Fibroblast of the aortic adventitia (primary cell): ENCODE measurements around the gene UGT1A6. TPM values are rescaled to one million over a fixed set of nuclear protein-coding genes. Genes with fewer than 3 reads are reported as not detected.
"Not testable (repeated sequence)": the region's sequence is repeated elsewhere in the genome, so short reads cannot be mapped to it uniquely, and the experiment has no call there.

Experiments
- DNase-seq: peaks from one replicate; pipeline ENCODE4 v3.0.0-alpha.2; 2010; ENCODE audit warnings: low read depth
- H3K4me3 ChIP-seq: 2 replicates; pipeline ENCODE4 v1.5.1; 2011; ENCODE audit warnings: low read depth, mild to moderate bottlenecking, control low read depth, low read length, moderate library complexity
- total RNA-seq: library from RNA; depleted of rRNA; stranded (reverse); fragments of >200 nt; gene quantifications from 2 replicates; pipeline ENCODE4 v1.2.3, GENCODE V29; 2012; ENCODE audit warnings: low replicate concordance
- TF ChIP-seq, protein P1 (sequence below): IDR thresholded peaks from 2 replicates; pipeline ENCODE4 v1.5.1; 2011; ENCODE audit warnings: mild to moderate bottlenecking, low read length, control low read depth, inconsistent platforms; ENCODE audit not compliant: insufficient read depth

UGT1A6 gene
- total RNA-seq, 1 donor = 0.09 TPM

DNA sequence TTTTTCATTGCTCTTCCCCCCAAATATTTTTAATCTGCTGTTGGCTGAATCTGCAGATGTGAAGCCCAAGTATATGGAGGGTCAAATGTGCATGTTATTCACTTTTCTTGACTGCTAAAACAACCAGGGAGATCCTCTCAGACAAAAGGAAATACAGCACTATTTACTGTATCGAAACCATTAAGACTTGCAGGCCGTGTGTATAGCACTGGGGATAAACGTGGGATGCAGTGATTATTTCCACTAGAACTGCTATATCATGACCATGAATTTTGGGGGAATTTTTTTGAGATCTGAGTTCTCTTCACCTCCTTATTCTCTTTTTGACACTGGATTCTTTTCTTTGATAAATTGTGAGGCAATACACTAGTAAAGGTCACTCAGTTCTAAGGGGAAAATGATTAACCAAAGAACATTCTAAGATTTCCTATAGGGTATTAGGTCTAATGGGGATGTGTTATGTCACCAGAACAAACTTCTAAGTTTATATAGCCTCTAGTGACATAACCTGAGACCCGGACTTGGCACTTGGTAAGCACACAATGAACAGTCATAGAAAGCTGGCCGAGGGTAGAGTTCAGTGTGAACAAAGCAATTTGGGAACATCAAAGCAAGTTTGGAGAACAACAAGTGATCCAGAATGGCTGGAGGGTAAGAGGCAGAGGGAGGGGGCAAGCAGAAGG, 52.5 kb downstream of the UGT1A6 start:
- TF ChIP-seq, protein P1, sequence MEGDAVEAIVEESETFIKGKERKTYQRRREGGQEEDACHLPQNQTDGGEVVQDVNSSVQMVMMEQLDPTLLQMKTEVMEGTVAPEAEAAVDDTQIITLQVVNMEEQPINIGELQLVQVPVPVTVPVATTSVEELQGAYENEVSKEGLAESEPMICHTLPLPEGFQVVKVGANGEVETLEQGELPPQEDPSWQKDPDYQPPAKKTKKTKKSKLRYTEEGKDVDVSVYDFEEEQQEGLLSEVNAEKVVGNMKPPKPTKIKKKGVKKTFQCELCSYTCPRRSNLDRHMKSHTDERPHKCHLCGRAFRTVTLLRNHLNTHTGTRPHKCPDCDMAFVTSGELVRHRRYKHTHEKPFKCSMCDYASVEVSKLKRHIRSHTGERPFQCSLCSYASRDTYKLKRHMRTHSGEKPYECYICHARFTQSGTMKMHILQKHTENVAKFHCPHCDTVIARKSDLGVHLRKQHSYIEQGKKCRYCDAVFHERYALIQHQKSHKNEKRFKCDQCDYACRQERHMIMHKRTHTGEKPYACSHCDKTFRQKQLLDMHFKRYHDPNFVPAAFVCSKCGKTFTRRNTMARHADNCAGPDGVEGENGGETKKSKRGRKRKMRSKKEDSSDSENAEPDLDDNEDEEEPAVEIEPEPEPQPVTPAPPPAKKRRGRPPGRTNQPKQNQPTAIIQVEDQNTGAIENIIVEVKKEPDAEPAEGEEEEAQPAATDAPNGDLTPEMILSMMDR = no peak
- no peak for DNase-seq
- H3K4me3 ChIP-seq = no peak overlapping the region

DNA sequence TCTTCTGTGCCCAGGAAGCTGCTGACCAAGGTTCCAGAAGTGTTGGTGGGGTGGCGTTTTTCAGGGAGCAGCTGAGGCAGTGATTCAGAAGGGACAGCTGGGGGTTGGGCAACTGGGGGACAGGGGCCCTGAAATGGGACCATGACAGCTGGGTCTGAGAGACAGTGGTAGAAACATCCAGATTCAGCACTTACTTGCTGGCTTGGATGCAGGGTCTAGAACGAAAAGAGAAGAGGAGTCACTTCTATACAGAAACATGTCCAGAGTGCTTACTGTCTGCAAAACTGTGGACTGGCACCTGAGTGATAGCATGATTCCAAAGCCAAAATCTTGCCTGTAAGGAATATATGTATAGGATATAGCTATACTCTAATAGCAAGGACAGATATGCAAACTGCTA, 53.1 kb downstream of the UGT1A6 start:
- H3K4me3 ChIP-seq, DNase-seq: not testable (repeated sequence)

DNA sequence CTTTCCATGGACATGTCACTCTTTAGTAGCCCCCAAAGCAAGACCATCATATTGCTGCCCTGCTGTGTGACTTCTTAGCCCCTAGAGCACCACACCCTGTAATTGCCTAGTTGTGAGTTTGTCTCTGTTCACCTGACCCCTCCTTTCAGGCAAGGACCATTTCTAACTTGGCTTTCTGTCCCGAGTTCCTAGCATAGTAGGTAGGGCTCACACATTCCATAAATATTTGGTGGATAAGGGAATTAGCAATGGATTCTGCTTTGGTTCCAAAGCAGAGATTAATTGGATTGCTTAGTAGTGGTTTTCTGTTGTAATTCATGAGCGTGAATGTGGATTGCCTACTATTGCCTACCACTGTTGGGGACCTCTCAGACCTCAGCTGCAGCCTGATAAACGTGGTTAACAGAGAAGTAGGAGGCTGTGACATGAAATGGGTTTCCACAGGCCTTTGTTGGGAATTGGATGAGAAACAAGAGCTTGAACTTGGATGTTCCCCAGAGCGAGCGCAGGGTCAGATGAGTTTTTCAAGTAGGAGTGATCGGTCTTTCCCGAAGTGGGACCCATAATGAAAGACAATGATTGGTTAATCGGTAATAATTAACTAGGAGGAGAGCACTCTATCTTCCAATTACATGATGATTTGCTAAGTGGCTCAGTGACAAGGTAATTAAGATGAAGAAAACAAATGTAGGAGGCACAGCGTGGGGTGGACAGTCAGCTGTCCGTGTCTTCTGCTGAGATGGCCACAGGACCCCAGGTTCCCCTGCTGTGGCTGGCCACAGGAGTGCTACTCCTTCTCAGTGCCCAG, 54.0 kb downstream of the UGT1A6 start:
- peak; percentile 60 for DNase-seq

DNA sequence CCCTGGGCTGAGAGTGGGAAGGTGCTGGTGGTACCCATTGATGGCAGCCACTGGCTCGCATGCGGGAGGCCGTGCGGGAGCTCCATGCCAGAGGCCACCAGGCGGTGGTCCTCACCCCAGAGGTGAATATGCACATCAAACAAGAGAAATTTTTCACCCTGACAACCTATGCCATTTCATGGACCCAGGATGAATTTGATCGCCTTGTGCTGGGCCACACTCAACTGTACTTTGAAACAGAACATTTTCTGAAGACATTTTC, 54.5 kb downstream of the UGT1A6 start:
- DNase-seq = no peak
- TF ChIP-seq, protein P1 = no peak
- H3K4me3 ChIP-seq = no peak overlapping the region

More for the DNA sequence above, 54.0 kb downstream of the UGT1A6 start:
- TF ChIP-seq, protein P1 = no peak
- no peak overlapping the region for H3K4me3 ChIP-seq

DNA sequence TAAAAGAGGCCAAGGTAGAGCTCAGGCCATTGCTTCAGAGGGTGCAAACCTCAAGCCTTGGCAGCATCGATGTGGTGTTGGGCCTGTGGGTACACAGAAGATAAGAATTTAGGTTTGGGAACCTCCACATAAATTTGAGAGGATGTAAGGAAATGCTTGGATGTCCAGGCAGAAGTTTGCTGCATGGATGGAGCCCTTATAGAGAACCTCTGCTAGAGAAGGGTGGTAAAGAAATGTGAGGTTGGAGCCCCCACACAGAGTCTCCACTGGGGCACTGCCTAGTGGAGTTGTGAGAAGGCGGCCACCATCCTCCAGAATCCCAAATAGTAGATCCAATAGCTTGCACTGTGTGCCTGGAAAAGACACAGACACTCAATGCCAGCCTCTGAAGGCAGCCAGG, 58.0 kb downstream of the UGT1A6 start:
- DNase-seq, H3K4me3 ChIP-seq: not testable (repeated sequence)

DNA sequence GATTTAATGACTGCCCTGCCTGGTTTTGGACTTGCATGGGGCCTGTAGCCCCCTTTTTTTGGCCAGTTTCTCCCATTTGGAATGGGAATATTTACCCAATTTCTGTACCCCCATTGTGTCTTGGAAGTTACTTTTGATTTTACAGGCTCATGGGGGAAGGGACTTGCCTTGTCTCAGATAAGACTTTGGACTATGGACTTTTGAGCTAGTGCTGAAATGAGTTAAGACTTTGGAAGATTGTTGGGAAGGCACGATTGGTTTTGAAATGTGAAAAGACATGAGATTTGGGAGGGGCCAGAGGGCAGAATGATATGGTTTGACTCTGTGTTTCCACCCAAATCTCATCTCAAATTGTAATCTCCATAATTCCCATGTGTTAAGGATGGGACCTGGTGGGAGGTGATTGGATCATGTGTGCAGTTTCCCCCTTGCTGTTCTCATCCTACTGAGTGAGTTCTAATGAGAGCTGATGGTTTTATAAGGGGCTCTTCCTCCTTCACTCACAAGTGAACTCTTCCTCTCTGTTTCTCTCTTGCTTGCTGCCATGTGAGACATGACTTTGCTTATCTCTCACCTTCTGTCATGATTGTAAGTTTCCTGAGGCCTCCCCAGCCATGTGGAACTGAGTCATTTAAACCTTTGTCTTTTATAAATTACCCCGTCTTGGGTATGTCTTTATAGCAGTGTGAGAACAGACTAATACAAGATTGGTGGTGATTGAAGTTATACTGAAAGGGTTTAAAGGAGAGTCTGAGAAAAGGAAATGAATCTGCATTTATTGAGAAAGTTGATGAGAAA, 58.7 kb downstream of the UGT1A6 start:
- not testable (repeated sequence) for H3K4me3 ChIP-seq, DNase-seq

DNA sequence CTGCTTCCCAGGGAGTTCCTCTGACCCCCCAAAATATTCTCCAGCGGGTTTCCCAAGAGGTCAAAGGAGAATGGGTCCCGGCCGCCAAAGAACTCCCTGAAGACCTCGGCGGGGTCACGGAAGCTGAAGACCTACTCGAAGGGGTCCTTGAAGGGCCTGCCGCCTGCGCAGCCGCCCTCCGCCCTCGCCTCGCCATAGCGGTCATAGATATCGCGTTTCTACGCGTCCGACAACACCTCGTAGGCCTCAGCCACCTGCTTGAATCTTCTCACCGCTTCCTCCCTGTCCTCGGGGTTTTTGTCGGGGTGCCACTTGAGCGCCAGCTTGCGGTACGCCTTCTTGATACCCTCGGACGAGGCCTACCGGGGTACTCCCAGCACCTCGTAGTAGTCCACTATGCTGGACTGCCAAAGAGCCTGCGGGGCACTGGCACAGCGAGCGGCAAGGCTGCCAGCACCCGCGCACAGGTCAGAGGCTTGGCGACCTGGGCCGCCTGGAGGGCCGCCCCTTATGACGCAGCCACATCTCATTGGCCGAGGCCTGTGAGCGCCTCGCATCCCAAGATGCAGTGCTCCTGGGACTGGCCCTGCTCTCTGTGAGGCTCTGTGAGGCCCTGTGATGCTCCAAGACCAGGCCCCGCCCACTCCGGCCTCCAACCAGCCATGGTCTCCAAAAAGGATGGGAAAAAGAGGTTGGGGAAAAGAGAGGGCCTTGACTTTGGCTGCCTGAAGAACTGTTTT, 62.4 kb downstream of the UGT1A6 start:
- no peak for DNase-seq
- H3K4me3 ChIP-seq = no peak overlapping the region
- TF ChIP-seq, protein P1 = no peak
